Glomerular visceral epithelial cell (primary cell): ENCODE results near the gene SLC22A3.
A peak's percentile ranks its signal among the peaks of the same experiment; 100 is the strongest.

Experiments used
- DNase-seq: peaks from one replicate; pipeline ENCODE4 v3.0.0-alpha.2; 2016; ENCODE audit errors: extremely low spot score

Gene SLC22A3

DNA sequence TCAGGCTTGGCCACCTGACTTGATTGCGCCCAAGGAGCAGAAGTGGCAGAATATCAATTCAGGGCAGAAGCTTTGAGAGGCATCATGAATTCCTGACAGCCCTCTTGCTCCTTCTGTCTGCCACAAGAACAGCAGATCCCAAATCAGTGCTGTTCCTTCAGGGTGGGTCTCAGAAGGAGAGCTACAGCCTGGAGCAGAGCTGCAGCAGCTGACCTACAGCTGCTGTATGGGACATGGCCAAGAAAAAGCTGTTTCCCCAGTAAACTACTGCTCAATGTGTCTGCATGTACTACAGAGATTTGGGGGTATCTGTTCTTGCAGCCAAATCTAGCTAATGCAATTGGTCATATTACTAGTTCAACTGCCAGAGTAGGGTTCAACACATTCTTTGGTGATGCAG is 69.0 kb downstream of the SLC22A3 start:
- no peak for DNase-seq

DNA sequence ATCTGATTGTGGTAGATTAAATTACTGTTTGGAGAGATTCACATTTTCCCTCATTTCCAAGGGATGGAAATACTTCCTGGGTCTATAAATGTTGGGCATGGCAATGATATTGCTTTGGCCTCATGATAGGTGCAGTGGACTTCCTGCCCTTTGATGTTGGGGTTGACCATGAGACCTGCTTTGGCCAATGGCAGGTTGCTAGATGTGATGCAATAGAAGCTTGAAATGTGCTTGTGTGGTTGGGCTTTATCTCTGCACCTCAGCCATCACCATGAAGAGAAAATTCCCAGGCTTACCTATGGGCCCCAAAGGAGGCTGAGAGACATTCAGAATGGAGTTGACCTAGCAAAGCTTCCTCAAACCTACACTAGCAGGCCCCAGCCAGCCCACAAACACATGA is 69.4 kb downstream of the SLC22A3 start:
- DNase-seq, result no peak

DNA sequence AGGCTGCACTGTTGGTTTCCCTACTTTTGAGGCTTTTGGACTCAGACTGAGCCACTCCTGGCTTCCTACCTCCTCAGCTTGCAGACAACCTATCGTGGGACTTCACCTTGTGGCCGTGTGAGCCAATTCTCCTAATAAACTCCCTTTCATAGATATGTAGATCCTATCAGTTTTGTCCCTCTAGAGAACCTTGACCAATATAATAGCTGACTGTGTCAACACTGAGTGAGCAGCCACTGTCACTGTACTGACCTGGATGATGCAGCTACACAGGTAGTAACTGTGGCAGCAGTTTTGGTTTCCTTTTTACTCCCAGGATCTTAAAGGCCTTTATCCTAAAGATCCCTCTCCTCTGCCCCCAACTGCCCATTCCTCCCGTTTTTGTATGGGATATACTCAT is 70.2 kb downstream of the SLC22A3 start:
- DNase-seq, result no peak

DNA sequence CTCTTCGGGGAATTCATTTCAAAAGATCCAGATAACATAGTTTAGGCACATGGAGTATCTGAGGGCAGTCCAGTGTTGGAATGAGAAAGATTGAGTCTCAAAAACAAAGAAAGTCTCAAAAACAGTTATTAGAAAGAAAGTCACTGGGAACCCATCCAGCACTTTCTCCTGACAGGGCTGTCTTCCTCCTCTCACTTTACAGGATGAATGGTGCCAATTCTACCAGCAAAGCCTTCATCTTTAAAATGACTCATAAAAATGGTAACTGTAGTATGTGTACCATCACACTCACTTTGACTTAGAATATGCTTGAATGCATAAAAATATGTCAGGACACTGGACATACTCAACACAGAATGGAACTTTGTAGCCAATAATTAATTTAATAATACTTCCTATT is 71.3 kb downstream of the SLC22A3 start:
- DNase-seq, result no peak

DNA sequence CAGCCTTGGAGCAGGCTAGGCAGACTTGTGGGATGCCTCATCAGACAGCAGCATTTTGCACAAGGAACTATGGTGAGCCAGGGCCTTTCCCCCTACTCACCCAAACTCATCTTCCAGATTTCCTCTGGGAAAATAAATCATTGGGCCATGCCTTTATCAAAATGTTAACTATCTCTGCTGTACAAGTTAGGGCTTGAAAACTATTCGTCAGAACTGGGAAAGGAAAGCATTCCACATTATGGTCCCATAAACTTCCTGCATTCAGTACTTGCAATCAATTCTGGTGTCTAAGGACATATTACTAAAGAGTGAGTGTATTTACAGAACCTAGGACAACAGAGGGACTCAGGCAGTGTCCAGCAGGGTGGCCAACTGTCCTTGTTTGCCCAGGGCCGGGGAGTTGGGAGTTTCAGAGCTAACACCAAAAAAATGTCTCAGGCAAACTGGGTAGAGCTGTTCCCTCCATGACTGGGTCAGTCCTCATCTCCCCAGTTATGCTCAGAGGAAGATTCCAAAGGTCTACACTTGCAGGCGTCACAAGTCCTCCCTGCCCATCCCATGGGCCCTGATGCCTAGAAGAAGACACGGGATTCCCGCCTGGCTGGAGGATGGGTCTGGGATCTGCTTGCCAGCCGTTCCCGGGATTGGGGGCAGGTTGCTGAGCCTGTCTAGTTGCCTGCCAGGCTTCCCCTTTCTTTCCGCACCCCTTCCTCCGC is 72.2 kb downstream of the SLC22A3 start:
- no peak for DNase-seq

DNA sequence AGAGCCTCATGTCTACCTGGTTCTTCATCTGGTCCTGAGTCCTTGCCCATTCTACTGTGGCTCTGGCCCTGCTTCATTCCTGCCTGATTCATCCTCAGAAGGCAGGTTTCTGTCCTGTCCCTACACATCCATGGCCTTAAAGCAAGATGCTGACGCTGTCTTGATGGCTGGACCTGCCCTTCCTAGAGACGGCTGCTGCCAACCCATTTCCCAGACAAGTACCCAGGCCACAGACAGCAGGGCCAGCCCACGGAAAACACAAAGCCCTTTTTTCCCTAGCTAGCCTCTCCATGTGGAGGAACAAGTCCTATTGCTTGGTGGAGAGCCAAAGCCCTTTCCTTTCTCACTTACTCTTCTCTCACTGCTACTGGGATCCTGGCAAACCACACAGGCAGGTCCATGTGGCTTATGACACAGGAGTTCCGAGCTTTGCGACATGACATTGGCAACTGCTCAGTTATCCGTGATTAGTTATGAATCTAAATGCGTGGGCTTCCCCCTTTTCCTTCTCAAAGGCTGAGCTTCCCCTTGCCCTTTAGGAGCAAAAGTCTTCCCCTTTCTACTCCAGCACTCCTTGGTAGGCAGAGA is 72.9 kb downstream of the SLC22A3 start:
- no peak for DNase-seq

DNA sequence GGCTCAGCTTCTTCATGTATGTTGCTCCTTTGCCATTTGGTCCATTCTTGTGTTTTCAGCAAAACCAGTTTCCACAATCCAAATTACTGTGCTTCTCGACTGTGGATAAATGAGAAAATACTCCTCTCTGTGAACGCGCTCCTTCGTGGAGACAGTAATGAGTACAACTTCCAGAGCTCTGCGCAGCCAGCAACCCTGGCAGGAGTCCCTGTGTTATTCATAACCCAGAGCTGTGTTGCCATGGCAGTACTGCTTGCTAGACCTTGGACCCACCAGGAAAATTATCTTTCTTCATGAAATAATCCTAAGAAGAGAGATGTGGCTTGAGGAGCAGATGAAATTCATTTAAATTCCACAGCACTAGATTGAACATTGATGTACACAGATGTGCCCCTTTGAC is 73.7 kb downstream of the SLC22A3 start:
- no peak for DNase-seq

DNA sequence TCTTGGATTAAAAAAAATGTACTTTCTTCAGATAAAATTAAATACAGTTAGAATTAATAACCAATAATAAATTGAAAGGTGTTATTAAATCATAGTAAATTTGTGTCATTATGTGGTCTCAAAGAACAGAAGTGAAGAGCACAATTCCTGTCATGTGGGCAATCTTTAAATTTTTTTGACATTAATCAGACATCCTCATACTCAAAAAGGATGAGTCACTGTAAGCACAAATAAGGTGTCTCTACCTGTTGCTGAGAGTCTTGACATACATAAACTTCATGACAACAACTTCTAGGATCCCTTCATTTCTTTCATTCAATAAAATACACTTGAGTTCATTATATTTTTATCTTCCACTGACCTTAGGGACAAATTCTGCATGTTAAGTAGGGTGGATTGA is 76.1 kb downstream of the SLC22A3 start:
- no peak for DNase-seq

DNA sequence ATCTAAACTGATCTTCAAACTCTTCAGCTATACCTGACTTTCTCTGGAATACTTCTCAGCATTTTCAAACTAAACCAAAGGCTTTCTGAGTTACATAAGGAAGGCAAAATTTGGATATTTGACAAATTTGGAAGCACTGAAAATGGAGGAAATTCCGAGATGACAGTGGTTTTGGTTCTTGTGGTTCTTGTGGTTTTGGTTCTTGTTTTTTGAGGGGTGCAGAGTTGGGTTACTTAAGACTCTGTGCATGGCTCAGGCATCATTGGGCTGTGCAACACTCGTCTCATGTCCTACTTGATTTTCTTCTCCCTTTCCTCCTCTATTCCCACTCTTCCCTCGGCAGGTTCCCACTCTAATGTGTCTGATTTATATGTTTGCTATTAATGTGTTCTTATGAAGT is 78.0 kb downstream of the SLC22A3 start:
- DNase-seq, result peak; percentile 15

DNA sequence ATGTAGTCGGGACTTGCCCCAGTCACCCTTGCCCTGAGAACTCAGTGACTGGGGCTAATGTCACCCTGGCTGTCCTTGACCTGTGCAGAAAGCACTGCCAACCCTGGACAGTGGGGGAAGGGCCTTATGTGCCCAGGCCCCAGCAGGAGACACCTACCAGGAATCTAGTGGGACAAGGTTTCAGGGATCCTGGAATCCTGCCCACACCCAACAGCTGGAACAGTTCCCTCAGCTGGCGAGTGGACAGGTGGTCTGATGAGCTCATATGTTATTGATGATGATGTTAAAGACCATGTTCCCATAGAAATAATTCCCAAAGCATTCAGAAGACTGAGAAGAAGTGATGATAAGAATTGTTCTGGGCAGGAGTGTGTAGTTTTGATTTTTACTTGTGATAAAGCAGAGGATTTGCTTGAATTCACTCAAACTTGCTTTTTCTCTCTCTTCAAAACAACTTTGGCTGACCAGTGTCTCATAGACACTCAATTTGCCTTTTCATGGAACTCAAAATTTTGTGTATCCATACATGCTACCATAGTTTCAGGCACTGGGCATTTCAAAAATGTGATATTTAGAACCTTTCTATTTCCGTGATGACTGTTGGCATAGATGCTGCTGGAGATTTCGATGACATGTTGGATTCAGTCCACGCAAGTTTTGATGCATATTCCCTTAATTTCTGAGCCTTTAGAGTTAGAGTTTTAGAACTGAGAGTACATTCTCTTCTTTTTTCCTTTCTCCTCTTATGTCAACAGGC is 79.3 kb downstream of the SLC22A3 start:
- peak; percentile 26 for DNase-seq

DNA sequence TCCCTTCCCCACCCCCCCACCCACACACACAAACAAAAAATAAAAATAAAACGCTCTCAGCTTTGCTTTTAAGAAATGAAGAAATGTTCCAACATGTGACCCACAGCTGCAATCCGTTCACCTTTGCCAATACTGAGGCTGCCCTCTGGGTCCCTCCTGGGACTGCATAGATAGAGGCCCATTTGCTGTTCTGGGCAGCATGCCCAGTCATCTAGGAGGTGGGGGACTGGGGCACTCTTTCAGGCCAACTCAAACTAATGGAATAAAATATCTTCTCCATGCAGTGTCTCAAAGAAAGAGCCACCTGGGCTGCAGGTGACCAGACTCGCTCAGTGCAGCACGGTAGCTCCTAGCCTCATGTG is 79.9 kb downstream of the SLC22A3 start:
- no peak for DNase-seq

DNA sequence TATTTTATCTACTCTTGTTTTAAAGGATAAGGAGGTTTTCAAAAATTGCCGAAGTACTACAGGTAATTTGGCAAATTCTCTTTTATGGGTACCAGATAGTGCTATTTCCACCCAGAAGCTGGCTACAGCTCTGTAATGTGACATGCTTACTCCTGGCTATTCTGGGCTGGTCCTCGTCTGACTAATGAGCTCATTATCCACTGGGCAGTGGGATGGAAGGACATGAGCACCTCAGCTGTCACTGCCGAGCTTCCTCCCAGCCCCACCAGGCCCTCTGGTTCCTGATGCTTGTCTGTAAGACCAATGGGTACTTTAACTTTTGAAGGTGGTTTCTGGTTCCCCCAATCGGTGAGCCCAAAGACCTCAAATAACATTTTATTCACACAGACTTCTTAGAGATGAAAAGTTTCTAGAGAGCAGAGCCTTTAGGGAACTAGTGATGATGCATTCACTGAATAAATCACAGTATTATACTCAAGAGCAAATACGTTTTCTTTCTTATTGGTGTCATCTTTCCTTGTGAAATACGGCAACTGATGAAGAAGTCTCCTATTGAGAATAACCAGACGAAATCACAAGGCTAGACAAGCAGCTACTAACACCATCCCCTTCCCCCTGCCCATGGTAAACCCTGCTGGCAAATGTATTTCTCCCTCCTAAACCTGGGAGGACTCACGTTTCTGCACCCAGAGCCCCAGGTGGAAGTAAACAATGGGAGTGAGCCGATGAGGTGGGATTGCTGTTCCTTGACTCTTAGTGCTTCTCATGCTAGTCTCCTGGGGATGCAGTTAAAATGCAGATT is 80.8 kb downstream of the SLC22A3 start:
- no peak for DNase-seq

DNA sequence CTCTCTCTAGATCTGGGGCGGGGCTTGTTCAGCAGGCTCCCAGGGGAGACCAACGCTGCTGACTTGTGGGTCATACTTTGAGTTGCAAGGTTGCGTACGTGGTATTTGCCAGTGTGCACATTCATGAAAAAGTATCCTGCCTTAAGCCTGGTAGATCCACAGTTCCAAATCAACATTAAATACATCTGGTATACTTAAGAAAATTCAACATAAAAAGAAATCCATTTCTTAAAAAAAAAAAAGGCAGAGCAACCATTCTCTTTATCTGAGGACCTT is 81.4 kb downstream of the SLC22A3 start:
- no peak for DNase-seq

DNA sequence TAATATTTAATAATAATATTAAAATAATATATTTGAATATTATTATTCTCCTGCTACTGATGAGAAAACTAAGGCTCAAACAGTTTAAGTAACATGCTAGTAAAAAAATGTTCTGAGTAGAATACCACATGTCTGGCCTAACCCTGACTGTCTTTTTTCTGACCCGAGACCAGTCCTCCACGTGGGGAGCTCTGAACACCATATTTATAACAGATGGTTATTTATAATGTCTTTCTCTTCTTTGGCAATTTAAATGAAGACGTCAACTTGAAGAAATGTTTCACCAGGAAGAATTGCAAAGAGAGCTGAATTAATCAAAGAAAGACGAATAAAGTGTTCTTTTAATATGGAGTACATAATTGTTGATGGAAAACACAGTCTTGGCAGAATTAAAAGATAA is 82.0 kb downstream of the SLC22A3 start:
- DNase-seq, result no peak

DNA sequence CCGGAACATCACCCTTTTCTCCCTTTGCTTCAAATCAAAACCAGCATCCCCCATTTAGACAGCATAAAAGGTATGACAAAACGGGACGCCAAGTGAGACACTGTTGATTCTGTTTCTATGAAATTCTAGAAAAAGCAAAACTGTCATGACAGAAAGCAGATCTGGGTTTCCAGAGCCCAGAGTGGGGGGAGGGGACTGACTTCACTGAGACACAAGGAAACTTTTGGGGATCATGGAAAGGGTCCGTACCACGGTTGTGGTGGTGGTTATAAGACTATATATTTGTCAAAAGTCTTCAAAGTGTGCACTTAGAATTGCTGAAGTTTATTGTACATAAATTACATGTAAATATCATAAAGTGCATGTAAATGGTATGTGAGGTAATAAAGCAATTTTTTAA is 82.6 kb downstream of the SLC22A3 start:
- no peak for DNase-seq

DNA sequence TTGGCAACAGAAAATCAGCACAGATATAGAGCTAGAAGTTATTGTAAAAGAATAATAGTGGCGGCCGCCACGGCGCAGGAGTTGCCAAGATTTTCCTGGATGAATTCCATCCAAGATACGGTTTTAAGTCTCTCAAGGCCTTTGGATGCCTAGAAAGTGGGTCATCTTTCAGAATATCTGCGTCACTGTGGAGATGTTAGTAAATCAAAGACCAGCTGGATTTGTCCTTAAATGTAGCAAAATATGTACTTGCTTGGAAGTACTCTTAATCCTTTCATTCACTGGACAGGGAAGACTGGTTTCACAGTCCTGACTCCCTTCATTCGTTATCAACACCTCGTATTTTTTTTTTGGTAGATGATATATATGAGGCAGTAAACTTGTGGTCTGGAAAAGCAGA is 83.0 kb downstream of the SLC22A3 start:
- DNase-seq, result no peak

DNA sequence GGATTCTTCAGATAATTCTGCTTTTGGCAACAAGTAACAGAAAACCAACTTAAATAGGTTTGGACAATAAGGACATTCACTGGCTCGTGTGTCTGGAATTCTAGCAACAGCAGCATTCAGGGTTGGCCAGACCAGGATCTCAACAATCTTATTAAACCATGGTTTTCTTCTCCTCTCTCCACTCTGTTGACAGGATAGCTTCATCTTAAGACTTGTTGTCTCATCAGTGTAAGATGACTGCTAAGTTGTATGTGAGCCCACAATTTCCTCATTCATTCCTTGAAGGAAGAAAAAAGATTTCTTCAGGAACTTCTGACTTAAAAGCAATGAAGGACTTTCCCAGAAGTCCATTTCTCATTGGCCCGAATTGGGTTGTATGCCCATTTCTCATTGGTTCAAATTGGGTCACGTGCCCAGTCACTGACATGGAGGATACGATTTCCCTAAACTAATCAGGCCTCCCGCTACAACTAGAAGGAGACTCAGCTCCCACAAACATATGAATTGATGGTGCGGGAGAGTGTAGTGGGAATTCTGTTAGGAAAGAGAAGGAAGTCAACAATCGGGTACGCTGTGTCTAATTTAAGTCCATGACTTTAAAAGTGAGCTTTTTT is 83.7 kb downstream of the SLC22A3 start:
- DNase-seq, result no peak

DNA sequence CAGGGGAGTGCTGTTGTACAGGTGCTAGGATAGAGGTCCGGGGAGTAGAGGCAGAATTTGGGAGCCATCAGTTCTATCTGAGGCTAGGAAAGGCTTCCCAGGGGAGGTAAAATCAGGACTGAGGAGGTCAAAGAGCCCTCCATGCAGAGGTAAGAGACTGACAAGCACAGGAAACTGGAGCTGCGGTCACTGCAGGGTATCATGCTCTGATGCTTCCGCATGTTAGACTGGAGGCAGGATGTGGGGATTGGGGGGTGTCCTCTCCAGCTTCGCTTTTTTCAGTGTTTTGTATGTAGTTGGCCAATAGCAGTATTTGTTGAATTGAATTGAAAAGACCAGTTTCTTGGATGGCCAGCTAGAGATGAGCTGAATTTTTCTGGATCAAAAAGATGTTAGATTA is 87.8 kb downstream of the SLC22A3 start:
- no peak for DNase-seq

DNA sequence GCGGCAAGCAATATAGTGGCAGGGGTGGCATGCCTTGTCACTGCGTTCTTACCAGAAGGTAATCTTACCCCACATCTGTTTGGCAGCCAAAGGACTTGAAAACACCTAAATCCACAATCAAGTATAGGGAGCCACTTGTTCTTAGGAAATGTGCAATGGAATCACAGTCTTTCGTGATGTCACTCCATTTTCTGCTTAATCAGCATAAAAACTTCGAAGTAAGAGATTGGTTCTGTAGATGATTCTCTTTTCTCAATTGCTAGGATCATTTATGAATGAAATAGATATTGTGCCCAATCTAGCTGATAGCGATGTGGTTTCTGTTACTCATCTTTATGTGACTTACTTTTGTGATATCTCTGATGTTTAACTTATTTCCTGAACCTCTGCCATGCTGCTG is 89.0 kb downstream of the SLC22A3 start:
- DNase-seq, result no peak

DNA sequence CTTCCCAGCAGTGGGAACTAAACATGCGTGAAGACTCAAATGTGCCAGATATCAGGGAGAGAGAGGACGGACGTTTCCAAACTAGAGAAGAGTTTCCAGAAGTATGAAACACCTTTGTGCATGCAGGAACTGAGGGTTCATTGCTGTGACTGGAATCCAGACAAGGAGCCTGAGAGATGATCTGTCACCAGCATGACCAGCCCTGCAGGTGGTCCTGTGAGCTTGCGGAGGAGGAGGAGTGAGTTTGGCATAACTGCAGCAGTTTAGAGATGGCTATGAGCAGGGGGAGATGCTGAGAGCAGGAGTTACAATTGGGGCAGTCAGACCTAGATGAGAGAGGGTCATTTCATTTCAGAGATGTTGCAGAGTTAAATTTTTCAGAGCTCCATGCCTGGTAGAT is 89.6 kb downstream of the SLC22A3 start:
- no peak for DNase-seq

DNA sequence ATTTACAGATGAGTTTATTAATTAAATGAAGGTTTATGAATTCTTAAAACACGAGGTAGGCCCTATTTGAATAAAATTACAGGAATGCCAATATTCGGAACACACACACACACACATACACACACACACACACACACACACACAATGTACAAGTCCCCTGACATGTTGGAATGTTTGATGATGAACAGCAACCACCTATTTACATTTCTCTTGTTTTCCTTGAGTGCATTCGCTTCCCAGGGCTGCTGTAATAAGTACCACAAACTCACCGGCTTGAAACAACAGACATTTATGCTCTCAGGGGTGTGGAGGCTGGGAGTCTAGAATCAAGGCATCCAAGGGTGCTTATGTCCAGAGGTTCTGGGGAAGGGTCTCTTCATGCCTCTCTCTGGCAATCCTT is 90.3 kb downstream of the SLC22A3 start:
- no peak for DNase-seq

DNA sequence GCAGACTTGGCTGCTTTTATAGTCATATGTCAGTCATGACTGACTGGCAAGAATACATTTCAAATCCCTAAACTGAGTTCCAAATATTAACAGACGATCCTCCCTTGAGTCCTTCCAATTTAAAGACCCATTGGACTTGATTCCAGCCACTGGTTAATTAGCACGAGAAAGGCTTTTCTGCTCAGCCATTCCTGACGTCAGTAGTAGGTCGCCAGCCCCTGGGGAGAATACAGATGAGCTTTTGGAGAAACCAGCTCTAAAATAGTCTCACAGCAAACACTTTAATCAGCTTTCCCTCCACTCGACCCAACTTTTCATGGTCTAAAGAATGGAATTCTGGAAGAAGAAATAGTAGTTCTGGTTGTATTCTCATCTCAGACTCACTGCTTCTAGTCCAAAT is 91.6 kb downstream of the SLC22A3 start:
- no peak for DNase-seq
